Muscle of arm (tissue), 12 donors: ENCODE results near the gene KIF22. TPM values are rescaled to one million over a fixed set of nuclear protein-coding genes. Genes with fewer than 3 reads are reported as not detected.
"Not testable (repeated sequence)": the region's sequence is repeated elsewhere in the genome, so short reads cannot be mapped to it uniquely, and the experiment has no call there.

Experiments
- DNase-seq: peaks from one replicate; pipeline ENCODE4 v3.0.0-alpha.2; 2013
- polyA plus RNA-seq, 12 donors: library from polyadenylated mRNA; unstranded; fragments of 120-200 nt; gene quantifications; one replicate each; pipeline ENCODE4 v1.2.1, GENCODE V29; 2013; ENCODE audit not compliant: insufficient read length in 12 of 12

KIF22 gene
- polyA plus RNA-seq, 12 donors, result 23.1 to 55.3 (median 33.6) TPM; not detected in 1

DNA sequence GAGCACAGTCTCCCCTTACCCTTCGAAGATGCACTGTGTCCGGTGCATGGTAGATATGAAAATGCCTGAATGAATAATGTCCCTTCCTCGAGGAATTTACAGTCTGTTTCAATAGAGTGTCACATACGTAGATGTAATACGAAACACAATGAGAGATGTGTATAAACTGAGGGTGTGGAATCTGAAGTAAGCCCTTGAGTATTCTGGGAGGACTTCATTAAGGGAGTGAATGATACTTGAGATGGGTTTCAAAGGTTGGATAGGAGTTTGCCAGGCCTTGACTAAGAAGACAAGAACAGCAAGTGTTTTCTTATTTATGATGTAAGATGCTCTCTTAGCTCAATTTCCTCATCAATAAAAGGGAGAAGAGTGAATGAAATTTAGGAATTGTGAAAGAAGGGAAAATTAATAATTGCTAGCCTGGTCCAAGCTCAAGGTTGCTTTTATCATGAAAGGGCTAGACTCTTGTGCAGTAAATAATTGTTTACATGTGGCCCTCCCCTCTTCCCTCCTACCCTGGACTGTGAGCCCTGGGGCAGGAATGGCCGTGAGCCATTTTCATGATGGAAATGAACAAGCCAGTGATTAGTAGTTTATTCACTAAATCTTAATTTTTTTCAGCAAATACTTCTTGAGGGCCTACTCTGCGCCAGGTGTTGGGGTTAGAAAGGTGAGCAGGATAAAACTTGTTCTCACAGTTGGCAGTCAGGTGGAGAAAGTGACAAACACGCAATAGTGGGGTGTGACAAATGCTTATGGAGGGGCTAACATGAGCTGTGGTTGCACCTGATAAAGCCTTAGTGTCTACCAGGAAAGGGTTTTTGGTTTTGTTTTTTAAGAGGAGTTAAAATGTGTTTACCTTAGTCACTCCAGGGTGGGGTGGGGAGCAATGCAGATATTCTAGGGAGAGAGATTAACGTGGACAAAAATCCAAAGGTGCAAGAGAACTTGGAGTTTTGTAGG is 1.6 kb downstream of the KIF22 start:
- DNase-seq, result no peak

GRCh38 chr16:29793153-29793552 is 2.6 kb downstream of the KIF22 start:
- not testable (repeated sequence) for DNase-seq

DNA sequence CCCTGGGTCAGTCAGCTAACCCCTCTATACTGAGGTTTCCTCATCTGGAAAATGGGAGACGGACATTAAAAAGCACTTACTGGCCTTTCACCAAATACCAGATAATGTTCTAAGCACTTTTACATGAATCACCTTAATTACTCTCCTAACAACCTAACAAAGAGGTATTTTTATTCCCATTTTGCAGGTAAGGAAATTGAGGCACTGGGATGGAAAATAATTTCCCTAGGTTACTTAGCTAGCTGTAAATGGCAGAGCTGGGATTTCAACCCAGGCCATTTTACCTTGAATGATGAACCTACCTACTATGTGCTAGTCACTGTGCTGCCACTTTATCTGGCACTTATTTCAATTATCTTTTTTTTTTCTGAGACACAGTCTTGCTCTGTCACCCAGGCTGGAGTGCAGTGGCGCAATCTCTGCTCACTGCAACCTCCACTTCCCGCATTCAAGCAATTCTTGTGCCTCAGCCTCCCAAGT is 3.7 kb downstream of the KIF22 start:
- no peak for DNase-seq

- DNase-seq, result no peak
These were observed 11.9 kb downstream of the KIF22 start for GRCh38 chr16:29802416-29802935.

GRCh38 chr16:29804020-29804419 is 13.5 kb downstream of the KIF22 start:
- no peak for DNase-seq

DNA sequence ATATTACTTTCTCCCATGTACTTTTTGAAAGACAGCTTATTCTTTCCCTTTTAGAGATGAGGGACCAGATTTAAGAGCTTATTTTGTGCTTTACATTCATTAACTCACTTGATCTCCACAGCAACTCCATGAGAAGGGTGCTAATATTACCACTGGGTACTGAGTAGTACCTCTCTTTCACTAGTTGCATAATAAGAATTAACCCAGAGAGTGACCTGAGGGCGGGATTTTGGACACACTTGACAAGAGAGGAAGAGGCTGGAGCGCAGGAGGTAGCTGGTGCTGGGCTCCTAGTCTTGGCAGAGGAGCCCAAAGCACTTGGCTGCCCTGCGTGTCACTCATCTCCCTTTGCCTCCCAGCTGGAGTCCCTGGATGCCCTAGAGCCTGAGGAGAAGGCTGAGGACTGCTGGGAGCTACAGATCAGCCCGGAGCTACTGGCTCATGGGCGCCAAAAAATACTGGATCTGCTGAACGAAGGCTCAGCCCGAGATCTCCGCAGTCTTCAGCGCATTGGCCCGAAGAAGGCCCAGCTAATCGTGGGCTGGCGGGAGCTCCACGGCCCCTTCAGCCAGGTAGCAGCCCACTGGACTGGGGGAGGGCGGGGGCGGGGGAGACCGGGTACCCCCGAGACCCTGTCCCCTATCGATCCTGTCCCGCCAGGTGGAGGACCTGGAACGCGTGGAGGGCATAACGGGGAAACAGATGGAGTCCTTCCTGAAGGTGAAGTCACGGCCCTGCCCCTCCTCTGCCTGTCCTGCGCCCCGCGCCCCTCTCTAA is 14.1 kb downstream of the KIF22 start:
- no peak for DNase-seq

DNA sequence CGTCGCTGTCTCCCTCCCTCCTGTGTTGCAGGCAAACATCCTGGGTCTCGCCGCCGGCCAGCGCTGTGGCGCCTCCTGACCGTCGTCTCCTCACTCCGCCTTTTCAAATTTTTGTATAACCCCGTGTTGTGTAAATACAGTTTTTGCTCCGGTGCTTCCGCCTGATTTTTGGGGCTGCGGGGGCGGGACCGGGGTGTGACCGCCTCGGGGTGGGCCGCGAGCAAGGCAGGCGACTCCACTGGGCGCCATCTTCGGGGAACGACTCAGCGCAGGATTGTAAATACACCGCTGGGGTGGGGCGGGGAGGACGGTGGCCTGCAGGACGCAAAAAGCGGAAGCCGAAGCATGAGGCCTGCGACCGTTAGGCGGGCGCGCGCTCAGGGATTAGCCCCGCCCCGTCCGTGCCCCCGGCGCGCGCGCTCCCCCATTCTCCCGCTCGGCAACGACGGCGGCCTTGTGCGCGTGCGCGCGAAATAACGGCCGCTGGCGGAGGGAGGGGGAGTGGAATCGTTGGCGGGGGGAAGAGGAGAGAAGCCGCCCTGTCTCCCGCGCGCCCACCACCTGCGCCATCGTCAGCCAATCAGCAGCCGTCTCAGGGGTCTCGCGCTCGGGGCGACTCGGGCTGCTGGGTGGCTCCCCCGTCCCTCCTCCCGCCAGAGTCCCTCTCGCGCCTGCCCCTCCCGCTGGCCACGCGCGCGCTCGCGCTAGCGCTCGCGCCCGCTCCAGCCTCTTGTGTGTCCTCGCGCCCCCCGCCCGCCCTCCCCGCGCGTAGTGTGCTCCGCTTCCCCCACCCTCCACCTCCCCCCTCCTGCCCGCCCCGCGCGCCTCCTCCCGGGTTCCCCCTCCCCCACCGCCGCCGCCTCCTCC is 14.9 kb downstream of the KIF22 start:
- DNase-seq, result peak; percentile 96

- no peak for DNase-seq
These were observed 15.6 kb downstream of the KIF22 start, which contains the start of gene MAZ for GRCh38 chr16:29806099-29806579. MAZ (plus strand) TSS chr16:29806529; CDS start chr16:29806702, 173 bp downstream.

GRCh38 chr16:29806641-29807425 is 16.3 kb downstream of the KIF22 start:
- no peak for DNase-seq

- peak; percentile 86 for DNase-seq
These were observed 17.1 kb downstream of the KIF22 start for GRCh38 chr16:29807426-29808218.

DNA sequence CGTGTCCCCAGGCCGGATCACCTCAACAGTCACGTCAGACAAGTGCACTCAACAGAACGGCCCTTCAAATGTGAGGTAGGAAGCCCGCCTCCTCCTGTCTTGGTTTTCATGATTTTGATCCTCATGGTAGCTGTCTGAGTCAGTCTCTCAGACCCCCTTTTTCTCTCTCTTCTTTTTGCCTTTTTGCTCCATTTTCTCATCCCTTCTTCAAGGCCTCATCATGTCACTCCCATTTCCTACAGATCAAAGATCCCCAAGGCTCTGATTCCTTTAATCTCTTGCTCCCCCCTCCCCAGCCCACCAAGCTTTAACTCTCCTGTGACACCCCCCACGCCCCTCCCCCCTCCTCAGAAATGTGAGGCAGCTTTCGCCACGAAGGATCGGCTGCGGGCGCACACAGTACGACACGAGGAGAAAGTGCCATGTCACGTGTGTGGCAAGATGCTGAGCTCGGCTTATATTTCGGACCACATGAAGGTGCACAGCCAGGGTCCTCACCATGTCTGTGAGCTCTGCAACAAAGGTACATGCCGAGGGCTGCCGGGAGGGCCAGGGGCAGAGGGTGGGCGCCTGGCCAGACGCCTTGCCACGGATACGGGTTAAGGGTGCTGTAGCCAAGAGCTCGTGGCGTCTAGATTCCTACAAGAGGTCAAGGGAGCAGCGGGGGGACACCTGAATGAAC is 17.8 kb downstream of the KIF22 start:
- DNase-seq, result no peak

DNA sequence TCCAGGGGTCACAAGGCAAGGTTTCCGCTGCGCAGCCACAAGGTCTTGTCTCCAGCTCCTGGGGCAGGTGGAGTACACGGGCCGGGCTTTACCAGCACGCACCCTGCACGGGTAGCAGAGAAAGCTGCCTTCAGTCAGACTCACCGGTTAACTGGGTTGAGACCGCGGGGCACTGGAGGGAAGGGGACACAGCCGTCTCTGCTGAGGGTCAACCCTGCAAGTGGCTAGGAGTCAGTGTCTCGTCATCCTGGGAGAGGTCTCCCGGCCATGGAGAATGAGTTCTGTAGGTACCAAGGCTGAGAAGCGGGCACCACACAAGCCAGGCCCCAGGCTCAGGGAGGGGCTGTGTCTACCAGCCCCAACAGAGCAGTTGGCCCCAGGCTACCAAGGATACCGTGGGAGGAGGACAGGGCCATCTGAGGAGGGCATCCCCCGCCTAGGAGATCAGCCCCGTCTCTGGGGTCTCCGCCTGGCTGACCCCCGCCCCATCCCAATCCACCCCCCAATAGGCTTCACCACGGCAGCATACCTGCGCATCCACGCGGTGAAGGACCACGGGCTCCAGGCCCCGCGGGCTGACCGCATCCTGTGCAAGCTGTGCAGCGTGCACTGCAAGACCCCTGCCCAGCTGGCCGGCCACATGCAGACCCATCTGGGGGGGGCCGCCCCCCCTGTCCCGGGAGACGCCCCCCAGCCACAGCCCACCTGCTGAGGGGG is 18.6 kb downstream of the KIF22 start:
- no peak for DNase-seq

DNA sequence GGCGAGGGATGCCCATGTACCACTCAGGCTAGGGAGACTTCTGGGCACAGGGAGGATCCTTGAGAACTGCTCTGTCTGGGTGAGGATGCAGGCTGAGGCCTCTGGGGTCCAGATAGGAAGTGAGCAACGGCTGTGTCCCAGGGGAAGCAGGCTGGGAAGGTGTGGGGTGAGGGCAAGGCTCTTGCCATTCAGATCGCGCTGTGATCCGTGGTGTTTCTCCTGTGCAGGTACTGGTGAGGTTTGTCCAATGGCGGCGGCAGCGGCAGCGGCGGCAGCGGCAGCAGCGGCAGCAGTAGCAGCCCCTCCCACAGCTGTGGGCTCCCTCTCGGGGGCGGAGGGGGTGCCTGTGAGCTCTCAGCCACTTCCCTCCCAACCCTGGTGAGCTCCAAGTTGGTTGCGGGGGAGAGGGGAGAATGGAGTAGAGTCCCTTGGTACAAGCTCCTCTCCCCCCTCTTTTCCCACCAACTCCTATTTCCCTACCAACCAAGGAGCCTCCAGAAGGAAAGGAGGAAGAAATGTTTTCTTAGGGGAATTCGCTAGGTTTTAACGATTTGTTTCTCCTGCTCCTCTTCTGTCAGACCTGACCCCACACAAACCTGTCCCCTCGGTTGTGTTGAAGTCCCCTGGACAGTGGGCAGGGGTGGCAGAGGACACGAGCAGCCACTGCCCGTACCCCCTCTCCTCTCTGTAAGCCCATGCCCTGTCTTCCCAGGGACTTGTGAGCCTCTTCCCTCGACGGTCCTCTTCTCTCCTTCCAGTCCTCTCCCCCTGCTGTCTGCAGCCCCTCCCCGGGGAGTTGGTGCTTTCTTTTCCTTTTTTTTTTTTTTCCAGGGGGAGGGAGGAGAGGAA is 19.5 kb downstream of the KIF22 start:
- no peak for DNase-seq

GRCh38 chr16:29810699-29811169 is 20.2 kb downstream of the KIF22 start:
- DNase-seq, result no peak

GRCh38 chr16:29811170-29811895 is 20.8 kb downstream of the KIF22 start:
- DNase-seq, result peak; percentile 85
